NCI-H2227 (cell line): Measurements from ENCODE around the gene FSD1.

ENCODE experiments used
- DNase-seq: peaks from one replicate; lab custom pipeline; 2025; ENCODE audit not compliant: unreplicated experiment; lab: John Stamatoyannopoulos, UW

FSD1 gene

DNA sequence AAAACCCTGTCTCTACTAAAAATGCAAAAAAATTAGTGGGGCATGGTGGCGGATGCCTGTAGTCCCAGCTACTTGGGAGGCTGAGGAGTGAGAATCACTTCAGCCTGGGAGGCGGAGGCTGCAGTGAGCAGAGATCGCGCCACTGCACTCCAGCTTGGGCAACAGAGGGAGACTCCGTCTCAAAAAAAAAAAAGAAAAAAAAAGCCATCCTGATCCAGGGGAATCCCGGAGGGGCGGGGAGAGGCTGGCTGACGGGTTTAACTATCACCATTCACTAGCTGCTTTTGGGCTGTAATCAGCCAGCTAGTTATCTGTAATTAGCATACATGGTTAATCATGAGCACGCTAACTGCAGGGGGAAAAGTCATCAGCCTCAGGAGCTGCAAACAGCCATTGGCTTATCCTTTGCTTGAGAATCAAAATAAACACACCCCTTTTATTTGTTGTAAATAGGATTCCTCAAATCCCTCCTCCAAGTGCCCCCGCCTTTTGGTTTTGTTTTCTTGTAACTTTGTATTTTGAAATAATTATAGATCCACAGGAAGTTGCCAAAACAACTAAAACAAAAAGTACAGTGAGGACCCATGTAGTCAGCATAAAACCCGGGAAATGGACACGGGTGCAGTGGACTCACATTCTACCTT is 9.6 kb downstream of the FSD1 start:
- DNase-seq: no peak

- DNase-seq: no peak
Measured at GRCh38 chr19:4316956-4317355, 12.6 kb downstream of the FSD1 start.

DNA sequence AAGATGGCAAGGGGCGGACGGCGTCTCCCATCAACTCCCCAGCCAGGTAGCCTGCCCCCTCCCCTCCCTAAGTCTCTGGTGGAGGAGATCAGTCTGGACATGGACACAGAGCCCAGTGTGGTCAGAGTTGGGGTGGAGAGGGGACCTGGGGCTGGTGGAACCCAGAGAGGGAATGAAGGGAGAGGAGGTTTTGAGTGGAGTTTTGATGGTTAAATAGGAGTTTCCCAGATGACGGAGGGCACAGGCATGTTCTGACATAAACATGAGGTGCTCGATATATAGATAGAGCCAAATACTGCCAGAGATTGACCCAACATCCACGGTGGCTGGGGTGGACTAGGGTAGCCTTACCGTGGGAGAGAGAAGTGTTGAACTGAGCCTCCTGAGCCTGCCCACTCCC is 14.1 kb downstream of the FSD1 start:
- no peak for DNase-seq

DNA sequence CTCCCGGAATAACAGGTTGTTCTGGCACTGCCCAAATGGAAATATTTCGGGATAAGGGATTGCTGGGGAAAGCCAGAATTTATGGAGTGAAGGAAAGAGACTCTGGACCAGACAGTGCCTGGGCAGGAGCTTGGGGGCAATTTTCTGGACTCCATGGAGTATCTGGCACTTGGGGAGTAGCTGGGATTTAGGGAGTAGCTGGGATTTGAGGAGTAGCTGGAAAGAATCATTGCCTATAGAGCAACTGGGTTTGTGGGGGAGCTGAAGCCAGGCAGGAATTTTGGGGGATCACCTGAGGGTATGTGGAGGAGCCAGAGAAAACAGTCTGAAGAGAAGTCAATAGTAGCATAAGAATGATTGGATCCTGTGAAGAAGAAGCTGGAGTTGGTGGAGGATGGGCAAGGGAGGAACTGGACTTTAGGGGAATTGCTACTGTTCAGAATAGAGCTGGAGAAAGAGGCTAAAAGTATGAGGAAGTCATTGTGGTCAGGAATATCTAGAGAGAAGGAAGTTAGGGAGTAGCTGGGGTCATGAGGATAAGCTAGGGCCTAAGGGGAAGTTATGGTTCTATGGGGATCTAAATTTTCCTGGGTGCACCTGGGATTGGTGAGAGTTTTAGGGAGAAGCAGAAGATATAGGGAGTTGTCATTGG is 14.8 kb downstream of the FSD1 start:
- DNase-seq: no peak

DNA sequence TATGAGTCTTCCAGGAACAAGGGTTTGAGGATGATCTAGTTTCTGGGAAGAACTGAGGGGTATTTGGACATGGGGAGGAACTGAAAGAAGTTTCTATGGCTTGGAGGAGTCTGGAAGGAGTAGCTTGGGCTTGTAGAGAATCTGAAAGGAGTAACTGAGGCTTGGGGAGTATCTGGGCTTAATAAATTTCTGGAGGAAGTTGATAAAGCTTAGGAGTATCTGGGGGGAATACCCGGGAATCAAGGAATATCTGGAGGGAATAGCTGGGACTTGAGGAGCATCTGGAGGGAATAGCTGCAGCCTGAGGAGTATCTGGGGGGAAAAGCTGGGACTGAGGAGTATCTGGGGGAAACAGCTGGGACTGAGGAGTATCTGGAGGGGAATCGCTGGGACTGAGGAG is 16.0 kb downstream of the FSD1 start:
- DNase-seq: no peak

GRCh38 chr19:4322942-4323665 is 18.7 kb downstream of the FSD1 start:
- DNase-seq: no peak

- no peak for DNase-seq
Measured at GRCh38 chr19:4323692-4324091, 19.3 kb downstream of the FSD1 start.

GRCh38 chr19:4324228-4324627 is 19.8 kb downstream of the FSD1 start:
- no peak for DNase-seq

DNA sequence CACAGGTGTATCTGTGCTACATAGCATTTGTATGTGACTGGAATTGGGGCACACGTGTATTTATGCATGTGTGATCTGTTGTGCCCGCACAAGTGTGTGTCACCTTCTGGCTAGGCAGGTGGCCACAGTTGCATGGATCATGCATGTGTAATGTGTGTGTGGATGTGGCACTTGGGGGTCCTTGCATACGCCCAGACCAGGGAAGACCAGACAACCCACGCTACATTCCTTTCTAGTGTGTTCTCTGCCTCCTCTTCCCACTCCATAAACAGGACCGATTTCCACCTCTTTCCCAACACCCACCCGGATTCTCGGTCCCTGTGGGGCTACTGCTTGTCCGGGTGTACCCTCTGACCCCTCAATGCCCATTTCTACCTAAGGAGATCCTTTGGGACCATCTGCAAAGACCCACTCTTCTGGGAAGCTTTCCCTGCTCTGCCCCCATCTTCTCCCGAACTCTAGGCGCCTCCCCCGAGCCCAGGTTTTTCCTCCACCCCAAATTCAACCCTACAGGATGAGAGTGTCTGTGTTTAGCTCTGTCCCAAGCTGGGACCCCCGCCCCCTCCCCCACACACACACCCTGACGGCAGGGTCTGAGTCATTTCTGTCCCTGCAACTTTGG is 21.9 kb downstream of the FSD1 start:
- no peak for DNase-seq

DNA sequence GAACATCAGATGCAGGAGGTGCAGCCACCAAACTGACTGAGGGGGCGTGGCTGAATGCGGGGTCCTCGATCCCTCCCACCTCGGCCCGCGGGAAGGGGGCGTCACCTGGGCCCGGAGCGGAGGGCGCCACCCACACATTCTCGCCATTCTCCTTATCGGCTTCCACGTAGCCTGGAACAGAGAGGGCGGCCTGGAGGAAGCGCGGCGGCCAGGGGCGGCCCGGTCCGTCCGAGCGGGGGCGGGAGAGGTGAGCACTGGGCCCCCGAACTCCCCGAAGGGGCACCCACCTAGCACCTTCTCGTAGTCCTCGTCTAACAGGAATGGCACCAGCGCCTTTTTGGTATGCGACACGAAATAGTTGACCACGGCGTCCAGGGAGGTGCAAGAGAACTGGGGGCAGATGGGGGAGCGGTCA is 22.4 kb downstream of the FSD1 start:
- no peak for DNase-seq

DNA sequence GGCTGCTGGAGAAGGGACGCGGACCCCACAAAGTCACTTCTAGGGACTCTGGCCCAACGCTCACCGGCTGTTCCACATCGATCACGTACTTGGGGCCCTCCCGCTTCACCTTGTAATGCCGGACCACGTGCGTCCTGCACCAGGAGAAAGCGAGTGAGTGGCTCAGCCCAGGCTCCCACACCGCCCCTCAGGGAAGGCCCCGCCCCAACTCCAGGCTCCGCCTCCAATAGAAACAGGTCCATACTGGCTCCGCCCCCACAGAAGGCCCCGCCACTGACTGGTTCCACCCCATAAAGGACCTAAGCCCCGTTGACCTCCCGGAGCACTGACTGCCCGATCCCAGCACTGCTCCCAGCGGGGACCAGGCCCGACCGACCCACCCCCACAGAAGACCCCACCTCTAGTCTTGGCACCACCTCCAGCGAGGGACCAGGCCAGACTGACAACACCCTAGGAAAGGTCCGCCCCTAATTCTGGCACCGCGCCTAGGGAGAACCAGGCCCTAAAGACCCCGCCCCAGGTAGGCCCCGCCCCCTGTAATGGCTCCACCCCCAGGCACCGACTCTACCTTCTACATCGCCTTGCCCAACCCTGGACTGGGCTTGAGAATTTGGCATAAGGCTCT is 23.0 kb downstream of the FSD1 start:
- DNase-seq: peak; percentile 84

DNA sequence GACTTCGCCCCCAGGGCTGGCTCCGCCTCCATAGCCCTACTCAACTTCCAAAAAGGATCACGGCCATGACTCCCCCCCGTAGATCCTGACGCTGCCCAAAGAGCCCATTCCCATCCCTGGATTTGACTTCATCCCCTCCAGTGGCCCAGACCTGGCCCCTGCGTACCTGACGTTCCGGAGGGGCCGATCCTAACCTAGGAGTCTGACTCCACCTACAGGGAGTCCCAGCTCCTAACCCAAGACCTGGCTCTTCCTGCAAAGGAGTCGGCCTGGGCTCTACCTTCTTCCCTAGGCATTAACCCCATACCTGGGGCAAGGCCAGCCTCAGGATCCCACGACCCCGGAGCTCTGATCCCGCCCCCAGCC is 23.5 kb downstream of the FSD1 start:
- DNase-seq: no peak

DNA sequence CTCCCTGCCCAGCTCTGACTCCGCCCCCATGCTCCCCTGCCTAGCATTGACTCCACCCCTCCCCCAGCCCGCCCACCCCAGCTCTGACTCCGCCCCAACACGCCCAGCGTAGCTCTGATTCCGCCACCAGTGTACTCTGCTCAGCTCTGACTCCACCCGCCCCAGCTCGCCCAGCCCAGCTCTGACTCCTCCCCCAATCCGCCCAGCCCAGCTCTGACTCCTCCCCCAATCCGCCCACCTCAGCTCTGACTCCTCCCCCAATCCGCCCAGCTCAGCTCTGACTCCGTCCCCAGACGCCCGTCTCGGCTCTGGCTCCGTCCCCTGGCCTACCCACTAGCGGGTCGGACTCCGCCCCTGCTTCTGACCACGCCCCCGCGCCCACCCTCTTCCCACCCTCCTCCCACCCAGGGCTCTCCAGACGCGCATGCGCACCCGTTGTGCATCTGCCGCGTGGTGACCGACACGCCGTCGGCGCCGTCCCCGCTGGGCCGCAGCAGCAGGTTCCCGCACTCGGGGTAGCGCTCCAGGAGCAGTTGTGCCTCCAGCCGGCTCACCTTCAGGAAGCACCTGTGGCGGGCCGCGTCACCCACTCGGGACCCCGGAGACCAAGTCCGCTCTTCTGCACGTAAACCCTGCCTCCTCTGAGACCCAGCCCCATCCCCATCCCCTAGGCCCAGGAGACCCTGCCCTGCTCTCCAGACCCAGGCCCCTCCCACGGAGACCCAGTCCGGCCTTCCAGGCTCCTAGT is 24.0 kb downstream of the FSD1 start:
- DNase-seq: peak; percentile 96

- peak; percentile 11 for DNase-seq
Measured at GRCh38 chr19:4328991-4329681, 24.7 kb downstream of the FSD1 start.

DNA sequence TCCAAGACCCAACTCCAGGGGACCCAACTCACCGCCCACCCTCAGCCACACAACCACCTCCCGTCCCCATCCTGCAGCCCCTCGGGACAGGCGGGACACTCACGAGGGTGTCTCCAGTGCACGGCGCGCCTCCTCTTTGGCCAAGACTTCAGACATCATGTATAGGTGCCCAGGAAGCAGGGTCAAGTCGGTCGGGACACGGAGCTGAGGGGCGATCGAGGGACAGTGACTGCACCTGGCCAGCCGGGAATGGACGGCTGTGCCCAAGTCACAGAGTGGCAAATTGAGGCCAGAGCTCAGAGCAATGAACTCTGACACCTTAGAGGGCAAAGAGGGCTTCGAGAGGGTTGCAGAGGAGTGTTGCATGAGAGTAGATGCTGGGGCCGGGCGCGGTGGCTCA is 25.5 kb downstream of the FSD1 start:
- no peak for DNase-seq

DNA sequence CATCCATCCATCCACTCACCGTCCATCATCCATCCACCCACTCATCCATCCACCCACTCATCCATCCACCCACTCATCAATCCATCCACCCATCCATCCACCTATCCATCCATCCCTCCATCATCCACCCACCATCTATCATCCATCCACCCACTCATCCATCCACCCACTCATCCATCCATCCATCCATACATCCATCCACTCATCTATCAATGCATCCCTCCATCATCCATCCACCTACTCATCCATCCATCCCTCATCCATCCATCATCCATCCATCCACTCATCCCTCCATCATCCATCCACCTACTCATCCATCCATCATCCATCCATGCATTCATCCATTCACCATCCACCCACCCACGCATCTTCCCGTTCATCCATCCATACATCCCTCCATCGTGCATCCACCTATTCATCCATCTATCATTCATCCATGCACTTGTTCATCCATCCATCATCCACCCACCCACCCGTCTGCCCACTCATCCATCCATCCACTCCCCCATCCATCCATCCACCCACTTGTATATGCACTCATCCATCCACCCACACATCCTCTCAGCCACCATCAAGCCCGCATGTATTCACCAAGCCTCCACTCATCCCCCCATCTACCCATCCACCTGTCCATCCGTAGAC is 30.7 kb downstream of the FSD1 start:
- no peak for DNase-seq

DNA sequence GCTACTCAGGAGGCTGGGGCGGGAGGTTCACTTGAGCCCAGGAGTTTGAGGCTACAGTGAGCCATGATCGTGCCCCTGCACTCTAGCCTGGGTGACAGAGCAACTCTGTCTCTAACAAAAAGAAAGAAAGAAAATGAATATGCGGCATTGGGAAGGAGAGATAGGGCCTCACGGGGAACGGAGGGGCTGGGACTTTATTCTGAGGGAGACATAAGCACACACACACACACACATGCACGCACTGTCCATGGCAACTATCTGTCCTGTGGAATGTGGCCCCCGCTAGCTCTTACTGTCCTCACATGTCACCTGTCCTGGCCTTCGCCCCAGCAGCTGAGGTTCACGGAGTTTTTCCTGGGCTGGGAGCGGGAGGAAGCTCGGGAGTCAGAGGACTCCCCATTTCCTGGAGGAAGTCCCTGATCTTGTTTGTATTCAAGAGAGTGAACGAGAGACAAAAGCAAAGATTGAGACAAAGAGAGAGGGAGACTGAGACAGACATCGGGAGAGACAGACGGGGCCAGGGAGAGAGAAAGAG is 33.6 kb downstream of the FSD1 start:
- DNase-seq: no peak

DNA sequence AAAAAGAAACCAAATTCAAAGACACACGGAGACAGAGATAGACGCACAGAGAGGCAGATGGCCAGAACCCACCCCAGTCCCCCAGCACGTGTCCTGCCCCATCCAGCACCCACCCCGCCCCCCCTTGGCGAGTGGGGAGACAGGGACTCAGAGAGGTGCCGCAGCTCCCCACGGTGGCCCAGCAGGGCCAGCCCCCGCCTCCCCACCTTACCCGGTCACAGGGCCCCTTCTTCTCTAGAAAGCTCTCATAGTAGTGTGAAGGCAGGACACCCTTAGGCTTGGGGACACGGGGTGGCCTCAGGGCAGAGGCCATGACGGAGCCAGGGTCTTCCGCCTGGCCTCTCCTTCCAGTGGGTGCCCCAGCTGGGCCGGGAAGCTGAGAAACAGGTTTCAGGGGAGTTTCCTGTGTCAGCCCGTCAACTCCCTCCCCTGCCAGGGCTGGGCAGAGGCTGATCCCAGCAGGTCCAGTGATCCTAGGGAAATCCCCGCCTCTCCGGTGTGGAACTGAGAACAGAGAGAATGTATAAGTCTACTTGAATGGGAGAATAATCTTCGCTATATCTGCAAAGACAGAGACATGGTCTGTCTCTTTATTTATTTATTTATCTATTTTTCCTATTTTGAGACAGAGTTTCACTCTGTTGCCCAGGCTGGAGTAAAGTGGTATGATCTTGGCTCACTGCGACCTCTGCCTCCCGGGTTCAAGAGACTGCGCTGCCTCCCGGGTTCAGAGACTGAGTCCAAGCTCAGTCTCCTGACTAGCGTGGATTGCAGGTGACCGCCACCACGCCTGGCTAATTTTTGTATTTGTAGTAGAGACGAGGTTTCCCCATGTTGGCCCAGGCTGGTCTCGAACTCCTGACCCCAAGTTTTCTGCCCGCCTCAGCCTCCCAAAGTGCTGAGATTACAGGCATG is 34.3 kb downstream of the FSD1 start, which contains the start of gene STAP2:
STAP2 (minus strand) TSS at position 387 of the 915 bp plus-strand sequence; CDS start at position 313, 74 bp downstream.
- DNase-seq: no peak

GRCh38 chr19:4342314-4342614 is 37.9 kb downstream of the FSD1 start:
- DNase-seq: no peak
